NCI-H460 (cell line): ENCODE data around the gene CCDC92. TPM values are rescaled to one million over a fixed set of nuclear protein-coding genes. Genes with fewer than 3 reads are reported as not detected.
"Not testable (repeated sequence)": the region's sequence is repeated elsewhere in the genome, so short reads cannot be mapped to it uniquely, and the experiment has no call there.

ENCODE experiments used
- DNase-seq: peaks from one replicate; pipeline ENCODE4 v3.0.0-alpha.2; 2016; ENCODE audit warnings: low read depth; ENCODE audit errors: extremely low read depth
- total RNA-seq: library from RNA; depleted of rRNA; stranded (reverse); fragments of >200 nt; shearing (Covaris generic); gene quantifications from 2 replicates; pipeline ENCODE4 v1.2.3, GENCODE V29; 2014

The CCDC92 gene
- total RNA-seq, 1 experiment from 2014 or later, result 10.2 TPM

DNA sequence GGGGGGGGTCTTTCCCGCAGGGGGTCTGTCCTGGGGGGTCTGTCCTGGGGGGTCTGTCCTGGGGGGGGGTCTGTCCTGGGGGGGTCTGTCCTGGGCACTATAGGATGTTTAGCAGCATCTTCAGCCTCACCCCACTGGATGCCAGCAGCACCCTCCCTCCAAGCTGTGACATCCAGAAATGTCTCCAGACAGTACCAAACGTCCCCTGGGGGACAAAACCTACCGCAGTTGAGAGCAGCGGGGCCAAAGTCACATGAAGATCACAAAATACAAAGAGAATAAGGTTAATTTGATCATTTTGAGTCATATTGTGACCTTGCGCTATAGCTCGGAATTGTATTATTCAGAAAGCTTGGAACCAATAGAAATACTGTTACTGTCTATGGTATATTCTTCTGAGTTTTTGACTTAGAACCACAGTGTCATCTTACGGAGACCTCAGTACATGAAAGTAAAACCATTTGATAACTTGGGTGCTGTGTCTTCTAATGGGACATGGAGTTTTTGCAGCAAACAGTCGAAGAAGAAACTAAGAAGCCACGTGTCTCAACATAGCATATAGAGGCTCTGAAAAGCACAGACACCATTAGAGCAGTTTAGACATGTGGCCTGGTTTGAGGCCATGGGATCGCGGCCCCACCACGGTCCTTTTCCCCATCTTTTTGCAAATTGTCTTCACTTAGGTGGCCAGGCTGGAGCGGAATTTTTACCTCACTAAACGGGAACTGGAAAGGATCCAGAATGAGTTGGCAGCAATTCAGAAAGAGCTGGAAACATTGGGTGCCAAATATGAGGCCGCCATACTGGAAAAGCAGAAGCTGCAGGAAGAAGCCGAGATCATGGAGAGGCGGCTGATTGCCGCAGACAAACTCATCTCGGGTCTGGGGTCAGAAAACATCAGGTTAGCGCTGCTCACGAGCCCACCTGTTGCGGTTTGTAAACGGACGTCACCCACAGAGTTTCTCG is 59.9 kb downstream of the CCDC92 start:
- DNase-seq, result no peak

DNA sequence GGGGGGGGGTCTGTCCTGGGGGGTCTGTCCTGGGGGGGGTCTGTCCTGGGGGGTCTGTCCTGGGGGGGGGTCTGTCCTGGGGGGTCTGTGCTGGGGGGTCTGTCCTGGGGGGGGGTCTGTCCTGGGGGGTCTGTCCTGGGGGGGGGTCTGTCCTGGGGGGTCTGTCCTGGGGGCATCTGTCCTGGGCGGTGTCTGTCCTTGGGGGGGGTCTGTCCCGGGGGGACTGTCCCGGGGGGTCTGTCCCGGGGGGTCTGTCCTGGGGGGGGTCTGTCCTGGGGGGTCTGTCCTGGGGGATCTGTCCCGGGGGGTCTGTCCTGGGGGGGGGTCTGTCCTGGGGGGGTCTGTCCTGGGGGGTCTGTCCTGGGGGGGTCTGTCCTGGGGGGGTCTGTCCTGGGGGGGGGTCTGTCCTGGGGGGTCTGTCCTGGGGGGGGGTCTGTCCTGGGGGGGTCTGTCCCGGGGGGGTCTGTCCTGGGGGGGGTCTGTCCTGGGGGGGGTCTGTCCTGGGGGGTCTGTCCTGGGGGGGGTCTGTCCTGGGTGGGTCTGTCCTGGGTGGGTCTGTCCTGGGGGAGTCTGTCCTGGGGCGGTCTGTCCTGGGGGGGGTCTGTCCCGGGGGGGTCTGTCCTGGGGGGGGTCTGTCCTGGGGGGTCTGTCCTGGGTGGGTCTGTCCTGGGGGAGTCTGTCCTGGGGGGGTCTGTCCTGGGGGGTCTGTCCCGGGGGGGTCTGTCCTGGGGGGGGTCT is 60.8 kb downstream of the CCDC92 start:
- not testable (repeated sequence) for DNase-seq

DNA sequence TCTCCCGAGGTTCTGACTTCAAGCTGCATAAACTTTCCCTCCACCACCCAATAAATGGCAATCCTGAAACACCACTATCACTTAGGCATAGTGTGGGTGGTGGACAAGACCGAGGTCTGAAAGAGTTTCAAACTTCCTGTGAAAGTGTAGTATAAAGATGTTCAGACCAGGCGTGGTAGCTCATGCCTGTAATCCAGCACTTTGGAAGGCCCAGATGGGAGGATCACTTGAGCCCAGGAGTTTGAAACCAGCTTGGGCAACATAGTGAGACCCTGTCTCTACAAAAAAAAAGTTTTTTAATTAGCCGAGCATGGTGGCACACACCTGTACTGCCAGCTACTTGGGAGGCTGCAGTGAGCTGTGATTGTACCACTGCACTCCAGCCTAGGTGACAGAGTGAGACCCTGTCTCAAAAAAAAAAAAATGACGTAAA is 61.9 kb downstream of the CCDC92 start:
- DNase-seq, result no peak

DNA sequence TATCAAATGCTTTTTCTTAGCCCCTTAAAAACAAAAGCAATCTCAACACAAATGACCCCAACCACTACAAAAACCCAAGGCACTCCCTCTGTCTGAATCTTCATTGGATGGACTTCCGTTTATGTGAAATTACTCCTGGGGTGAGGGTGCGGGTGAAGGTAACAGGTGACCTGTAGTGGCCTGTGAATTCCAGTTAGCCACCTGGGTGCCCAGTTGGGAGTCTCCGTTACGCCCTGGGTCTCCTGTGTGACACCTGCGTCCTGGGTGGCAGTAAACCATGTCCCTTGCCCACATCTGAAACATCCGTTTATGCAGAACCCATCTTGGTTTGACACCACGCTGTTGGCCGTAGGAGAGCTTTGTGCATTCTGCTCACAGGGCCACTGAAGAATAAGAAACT is 62.6 kb downstream of the CCDC92 start:
- DNase-seq, result no peak

DNA sequence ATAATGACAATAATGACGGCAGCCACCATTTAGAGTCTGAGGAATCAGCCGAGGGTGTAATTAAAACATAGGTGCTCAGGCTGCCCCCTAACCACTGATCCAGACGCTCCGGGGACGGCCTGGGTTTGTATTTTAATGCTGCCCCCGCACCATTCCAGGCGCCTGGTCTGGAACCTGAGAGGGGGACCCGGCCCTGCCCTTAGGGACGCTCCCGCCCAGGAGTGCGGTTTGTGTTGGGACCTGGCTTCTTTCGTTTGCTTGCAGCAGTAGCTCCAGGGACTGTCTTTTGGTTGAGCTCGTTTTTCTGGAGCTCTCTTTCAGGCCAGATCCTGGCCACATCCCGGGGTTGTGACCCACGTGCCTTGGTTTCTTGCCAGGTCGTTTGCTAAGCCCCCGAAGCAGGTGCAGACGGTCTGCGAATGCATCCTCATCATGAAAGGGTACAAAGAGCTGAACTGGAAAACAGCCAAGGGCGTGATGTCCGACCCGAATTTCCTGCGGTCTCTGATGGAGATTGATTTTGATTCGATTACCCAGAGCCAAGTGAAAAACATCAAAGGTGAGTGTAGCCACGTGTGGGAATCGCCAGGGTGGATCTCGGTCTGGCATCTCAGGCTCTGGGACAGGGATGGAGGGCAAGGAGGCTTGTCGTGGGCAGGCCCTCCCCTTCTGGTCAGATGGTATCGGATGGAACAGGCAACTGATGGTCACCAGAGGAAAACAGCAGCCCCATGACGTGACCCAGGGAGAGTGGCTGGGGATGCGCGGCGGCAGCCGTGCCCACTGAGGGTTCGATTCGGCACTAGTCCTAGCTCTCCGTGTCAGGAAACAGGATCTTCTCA is 63.5 kb downstream of the CCDC92 start:
- no peak for DNase-seq

DNA sequence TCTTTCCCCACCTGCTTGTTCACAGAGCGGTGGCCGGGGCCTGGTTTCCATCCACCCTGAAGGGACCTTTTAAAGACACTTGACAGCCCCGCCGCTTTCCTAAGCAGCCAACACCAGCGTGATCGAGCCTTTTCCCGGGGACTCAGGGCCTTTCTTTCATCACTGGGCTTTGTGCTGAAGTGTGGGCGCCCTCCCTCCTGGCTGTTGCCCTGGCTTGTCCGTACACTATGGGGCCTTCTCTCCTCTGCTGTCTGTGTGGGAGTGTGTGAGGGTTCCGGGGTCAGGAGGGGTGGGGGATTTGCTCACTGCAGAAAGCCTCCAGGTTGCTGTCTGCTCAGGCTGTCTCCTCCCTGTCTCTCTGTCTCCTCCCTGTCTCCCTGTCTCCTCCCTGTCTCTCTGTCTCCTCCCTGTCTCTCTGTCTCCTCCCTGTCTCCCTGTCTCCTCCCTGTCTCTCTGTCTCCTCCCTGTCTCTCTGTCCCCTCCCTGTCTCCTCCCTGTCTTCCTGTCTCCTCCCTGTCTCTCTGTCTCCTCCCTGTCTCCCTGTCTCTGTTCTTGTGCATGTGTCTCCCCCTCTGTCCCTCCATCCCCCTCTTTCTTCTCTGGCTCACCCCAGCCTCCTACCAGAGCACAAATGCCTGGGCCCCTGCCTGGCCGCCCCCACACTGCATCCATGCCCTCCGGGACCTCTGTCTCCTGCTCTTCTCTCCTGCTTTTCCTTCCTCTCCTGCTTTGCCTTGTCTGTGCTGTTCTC is 64.7 kb downstream of the CCDC92 start:
- no peak for DNase-seq

DNA sequence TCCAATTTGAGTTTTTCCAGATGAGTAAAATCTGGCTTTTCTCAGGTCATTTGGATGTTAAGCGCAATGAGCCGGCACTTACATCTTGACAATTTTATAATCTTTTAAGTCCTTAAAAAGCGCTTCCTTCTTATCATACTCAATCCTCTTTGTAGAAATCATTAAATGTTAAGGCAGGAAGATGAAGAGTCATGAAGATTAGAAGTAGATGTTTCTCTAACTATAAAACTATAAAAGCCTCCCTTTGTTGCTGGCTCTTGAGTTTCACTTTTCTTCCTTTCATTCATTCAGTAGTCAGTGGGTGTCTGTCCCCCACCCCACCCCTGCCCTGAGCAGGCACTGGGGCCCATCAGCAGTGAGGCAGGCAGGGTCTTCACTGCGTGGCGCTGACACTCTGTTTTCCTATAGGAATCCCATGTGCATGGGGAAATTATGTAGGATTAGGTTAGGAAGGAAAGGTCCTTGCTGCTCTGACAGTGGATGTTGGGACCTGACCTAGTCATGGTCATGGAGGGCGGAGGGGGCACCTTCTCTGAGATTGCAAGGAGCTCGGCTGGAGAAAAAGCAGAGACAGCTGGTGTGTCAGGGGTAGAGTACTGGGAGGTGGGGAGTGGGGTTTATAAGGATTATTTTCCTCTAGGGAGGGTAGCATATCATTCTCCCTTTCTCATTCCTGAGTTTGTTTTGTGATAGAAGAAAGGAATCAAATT is 65.8 kb downstream of the CCDC92 start:
- no peak for DNase-seq

DNA sequence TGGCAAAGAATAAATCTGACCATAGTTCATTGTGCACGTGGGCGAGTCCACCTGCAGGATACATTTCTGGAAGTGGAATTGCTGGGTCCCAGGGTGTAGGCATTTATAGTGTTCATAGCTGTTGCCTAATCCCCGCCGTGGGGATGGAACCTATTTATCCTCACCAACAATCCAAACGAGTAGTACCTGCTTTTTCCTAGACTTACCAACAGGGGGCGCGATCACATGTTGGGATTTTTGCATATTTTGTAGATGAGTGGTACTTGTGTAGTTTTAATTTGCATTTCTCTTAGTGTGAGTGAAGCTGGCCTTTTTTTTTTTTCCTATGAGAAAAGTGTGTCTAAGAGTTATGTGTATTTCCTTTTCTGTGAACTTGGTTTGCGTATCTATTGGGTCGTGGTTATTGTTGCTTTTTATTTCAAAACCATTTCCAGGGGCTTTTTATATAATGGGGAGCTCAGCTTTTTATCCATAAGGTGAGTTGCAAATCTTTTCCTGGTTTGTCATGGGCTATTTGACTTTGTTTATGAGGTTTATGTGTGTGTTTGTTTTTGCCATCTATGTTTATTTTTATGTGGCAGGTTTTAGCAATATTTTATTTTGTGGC is 67.2 kb downstream of the CCDC92 start:
- peak; percentile 69 for DNase-seq

DNA sequence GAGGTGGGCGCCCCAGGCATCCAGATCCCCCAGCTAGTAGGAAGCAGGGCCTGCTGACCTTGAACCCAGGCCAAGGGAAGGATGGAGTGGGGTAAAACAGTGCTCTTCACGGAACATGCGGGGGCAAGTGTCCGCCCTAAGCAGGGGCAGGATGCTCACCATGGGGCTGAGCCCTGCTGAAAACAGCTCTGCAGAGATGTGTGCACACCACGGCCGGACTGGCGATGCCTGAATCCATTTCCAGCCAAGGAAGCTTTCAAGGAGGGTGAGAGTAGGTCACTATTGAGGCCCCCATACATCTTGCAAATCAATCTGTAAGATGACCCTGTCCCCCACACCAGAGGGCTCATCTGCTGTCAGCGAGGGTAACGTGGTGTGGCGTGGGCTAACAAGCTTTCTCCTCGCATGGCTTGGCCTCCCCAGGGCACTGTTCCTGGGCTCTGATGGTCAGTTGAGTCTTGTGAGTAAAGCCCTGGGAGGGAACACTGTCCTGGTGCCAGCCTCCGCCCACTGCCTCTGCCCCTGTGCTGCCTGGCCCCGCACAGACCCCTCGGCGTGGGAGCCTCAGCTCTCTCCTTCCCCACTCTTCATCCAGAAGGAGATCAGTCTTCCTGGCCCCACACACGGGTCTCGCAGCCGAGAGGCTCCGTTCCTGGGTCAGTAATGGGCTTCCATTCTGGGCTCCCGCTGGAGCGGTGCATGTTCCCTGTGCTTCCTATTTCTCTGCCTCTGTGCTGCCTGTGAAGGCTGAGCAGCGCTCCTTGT is 69.1 kb downstream of the CCDC92 start:
- DNase-seq, result no peak

DNA sequence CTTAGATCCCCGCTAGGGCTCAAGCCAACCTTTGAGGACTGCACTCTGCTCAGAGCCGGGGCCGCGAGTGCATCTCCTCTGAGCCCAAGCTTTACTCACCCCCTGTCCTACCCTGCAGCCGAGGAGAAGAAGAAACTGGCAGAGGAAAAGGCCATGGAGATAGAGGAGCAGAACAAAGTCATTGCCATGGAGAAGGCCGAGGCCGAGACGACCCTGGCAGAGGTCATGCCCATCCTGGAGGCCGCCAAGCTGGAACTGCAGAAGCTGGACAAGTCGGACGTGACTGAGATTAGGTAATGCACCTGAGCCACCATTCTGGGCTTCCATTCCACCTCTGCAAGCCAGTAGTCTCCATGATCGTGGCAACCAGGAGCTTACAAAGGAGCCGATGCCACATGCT is 69.8 kb downstream of the CCDC92 start:
- DNase-seq, result no peak

DNA sequence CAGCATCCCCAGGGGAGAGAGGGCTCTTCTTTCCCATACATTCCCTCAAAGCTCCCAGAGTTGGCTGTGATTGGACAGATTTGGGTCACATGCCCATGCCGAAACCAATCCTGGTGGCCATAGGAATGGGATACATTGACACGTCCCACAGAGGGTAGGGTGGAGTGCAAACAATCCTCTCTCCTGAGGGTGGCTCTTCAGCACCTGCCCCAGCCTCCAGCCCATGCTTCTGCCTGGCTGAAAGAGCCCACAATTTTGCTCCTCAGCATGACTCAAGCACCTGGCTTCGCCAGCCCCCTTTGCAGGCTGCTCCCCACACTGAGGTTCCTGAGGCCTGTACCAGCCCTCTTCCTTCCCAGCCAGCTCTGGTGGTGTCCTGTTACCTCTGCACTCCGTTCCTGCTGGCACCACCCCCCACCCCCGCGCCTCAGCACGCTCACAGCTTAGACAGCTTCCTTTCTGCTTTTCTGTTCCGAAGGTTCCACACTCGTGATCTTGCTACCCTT is 71.7 kb downstream of the CCDC92 start:
- DNase-seq, result no peak

DNA sequence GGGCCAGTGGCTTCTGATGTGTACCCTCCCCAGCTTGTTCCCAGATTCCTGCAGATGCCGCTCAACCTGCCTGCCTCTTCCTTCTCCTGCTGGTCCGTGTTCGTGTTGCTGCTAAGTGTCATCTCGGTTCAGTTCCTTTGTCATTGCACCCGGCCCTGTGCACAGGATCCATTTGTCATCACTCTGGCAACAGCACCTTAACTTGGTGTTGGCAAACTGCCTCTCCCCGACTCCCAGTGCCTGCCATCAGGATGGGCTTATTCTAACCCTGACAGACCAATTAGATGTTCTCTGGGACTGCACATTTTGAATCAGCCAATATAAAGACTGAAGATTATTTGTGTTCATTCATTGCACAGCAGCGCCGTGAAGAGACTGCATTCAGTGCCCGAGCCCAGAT is 73.3 kb downstream of the CCDC92 start:
- DNase-seq, result no peak

DNA sequence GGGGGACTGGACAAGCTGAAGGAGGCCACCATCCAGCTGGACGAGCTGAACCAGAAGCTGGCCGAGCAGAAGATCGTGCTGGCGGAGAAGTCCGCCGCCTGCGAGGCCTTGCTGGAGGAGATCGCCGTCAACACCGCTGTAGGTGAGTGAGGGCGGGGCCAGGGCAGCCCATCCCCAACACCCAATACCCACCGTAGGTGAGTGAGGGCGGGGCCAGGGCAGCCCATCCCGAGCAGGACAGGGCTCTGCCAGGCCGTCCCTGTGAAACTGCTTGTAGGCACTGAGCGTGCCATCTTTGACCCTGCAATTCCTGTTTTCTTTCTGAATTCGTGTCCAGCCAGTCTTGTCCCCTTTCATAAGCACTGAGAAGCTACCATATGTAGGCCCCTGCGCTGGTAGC is 74.0 kb downstream of the CCDC92 start:
- no peak for DNase-seq

DNA sequence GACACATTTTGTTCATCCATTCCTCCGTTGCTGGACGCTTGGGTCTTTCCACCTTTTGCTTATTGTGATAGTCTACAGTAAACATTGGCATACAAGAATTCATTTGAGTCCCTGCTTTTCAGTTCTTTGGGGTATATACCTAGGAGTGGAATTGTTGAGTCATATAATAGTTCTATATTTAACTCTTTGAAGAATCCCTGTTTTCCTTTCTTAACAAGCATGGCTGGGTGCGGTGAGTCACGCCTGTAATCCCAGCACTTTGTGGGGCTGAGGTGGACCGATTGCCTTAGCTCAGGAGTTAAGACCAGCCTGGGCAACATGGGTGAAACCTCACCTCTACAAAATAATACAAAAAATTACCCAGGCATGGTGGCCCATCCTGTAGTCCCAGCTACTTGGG is 75.4 kb downstream of the CCDC92 start:
- DNase-seq, result no peak

DNA sequence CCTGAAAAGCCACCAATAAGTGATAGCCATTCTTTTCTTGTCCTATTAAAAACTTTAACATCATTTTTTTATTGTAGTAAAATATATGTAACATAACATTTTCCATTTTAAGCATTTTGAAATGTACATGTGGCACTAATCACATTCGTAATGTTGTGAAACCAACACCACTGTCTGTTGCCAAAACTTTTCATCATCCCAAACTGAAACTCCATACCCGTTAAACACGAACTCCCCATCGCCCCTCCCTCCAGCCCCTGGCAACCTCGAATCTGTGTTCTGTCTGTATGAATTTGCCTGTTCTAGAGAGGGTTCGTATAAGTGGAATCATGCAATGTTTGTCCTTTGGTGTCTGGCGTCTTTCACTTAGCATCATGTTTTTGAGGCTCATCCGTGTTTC is 75.9 kb downstream of the CCDC92 start:
- DNase-seq, result no peak

DNA sequence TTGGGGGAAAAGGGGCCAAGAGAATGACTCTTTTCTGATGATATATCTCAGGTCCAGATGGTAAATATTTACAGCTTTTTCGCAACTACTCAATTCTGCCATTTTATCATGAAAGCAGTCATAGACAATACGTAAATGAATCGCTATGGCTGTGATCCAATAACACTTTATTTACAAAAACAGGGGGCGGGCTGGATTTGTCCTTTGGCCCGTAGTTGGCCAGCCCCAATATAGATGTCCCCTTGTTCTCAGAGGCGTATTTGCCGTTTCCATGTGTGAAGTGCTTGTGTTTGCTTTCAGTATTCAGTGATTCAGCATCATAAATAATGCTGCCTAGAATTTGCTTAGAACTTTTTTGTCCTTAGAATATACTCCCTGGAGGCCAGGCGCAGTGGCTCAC is 77.2 kb downstream of the CCDC92 start:
- DNase-seq, result no peak

DNA sequence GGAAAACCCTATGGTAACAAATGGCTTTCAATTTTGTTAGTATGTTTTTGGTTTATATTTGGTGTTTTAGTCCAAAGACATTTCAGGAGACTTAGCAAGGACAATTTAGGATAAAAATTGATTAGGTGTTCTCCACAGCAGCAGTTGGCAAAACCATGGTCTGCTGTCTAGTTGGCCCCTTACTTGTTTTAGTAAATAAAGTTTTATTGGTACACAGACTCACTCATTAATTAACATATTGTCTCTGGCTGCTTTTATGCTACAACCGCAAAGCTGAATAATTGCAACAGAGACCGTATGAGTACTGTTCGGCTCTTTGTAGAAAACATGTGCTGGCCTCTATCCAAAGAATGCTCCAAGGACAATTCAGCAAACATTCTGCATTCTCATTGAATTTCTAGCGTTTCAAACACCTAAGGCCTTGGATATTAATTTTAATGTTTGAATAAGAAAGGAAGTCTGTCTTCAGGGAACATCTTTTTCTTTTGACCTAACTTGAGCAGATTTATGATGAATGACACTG is 77.7 kb downstream of the CCDC92 start:
- DNase-seq, result no peak

DNA sequence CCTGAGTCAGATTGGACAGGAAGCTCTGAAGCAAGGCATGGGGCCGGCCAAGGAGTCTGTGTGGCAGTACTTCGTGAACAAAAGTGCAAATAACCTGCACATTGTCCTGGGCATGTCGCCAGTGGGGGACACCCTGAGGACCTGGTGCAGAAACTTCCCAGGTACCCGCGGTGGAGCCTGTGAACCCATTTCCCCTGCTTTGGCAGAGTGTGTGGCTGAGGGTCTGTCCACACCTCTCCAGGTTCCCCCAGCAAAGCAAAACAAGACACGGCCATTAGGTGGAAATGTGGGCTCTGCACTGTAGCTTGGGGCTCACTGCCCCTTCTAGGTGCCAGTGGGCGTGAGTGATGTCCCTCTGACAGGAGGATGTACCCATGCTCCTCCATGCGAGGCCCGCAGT is 79.4 kb downstream of the CCDC92 start:
- DNase-seq, result no peak
